ENCODE data around the gene CCDC33.

The CCDC33 gene

GRCh38 chr15:74208901-74209559 is 27.1 kb upstream of the CCDC33 start:
- no peak for DNase-seq (ENCODE audit: low read depth in 2 of 2, low spot score in 1 of 2)

- no peak for DNase-seq (ENCODE audit: low read depth in 2 of 2, low spot score in 1 of 2)
These were observed 26.6 kb upstream of the CCDC33 start for GRCh38 chr15:74209560-74209958.

- DNase-seq (ENCODE audit: low read depth in 2 of 2, low spot score in 1 of 2), result no peak
These were observed 26.0 kb upstream of the CCDC33 start for GRCh38 chr15:74209997-74210671.

- no peak for DNase-seq (ENCODE audit: low read depth in 2 of 2, low spot score in 1 of 2)
These were observed 25.4 kb upstream of the CCDC33 start for GRCh38 chr15:74210729-74211128.

- no peak for DNase-seq (ENCODE audit: low read depth in 2 of 2, low spot score in 1 of 2)
These were observed 24.5 kb upstream of the CCDC33 start for GRCh38 chr15:74211656-74212055.

GRCh38 chr15:74212494-74212893 is 23.6 kb upstream of the CCDC33 start:
- no peak for DNase-seq (ENCODE audit: low read depth in 2 of 2, low spot score in 1 of 2)

- DNase-seq (ENCODE audit: low read depth in 2 of 2, low spot score in 1 of 2), result no peak
These were observed 22.3 kb upstream of the CCDC33 start for GRCh38 chr15:74213858-74214284.

- DNase-seq (ENCODE audit: low read depth in 2 of 2, low spot score in 1 of 2), result no peak
These were observed 21.7 kb upstream of the CCDC33 start for GRCh38 chr15:74214324-74215021.

- DNase-seq (ENCODE audit: low read depth in 2 of 2, low spot score in 1 of 2), result no peak
These were observed 20.2 kb upstream of the CCDC33 start for GRCh38 chr15:74215958-74216357.

- no peak for DNase-seq (ENCODE audit: low read depth in 2 of 2, low spot score in 1 of 2)
These were observed 19.2 kb upstream of the CCDC33 start for GRCh38 chr15:74216949-74217348.

- DNase-seq (ENCODE audit: low read depth in 2 of 2, low spot score in 1 of 2), result no peak
These were observed 17.9 kb upstream of the CCDC33 start for GRCh38 chr15:74217907-74218885.

GRCh38 chr15:74220475-74221248 is 15.5 kb upstream of the CCDC33 start:
- no peak for DNase-seq (ENCODE audit: low read depth in 2 of 2, low spot score in 1 of 2)

- no peak for DNase-seq (ENCODE audit: low read depth in 2 of 2, low spot score in 1 of 2)
These were observed 14.5 kb upstream of the CCDC33 start for GRCh38 chr15:74221399-74222239.

- no peak for DNase-seq (ENCODE audit: low read depth in 2 of 2, low spot score in 1 of 2)
These were observed 13.6 kb upstream of the CCDC33 start for GRCh38 chr15:74222240-74223119.

GRCh38 chr15:74225928-74226327 is 10.2 kb upstream of the CCDC33 start:
- DNase-seq (ENCODE audit: low read depth in 2 of 2, low spot score in 1 of 2), result no peak

- DNase-seq (ENCODE audit: low read depth in 2 of 2, low spot score in 1 of 2), result no peak
These were observed 9.2 kb upstream of the CCDC33 start for GRCh38 chr15:74226761-74227540.

GRCh38 chr15:74227968-74228722 is 8.0 kb upstream of the CCDC33 start:
- DNase-seq (ENCODE audit: low read depth in 2 of 2, low spot score in 1 of 2), result no peak

Measured in stimulated activated CD8-positive, alpha-beta memory T cell treated with anti-CD3 and anti-CD28 coated beads, Interleukin-4, amount 100 ng/mL, for 4 hours (primary cell).